Liver (tissue), 3 donors: ENCODE results near the gene CD164L2.

Experiments used
- HNF4G ChIP-seq: IDR thresholded peaks from 2 replicates; pipeline ENCODE4 v1.6.1; 2016; ENCODE audit warnings: antibody characterized with exemption
- YY1 ChIP-seq: IDR thresholded peaks from 2 replicates; pipeline ENCODE4 v1.6.1; 2016; ENCODE audit warnings: antibody characterized with exemption, mild to moderate bottlenecking
- TF ChIP-seq, protein P1 (sequence below): fragments of 150-350 bp; IDR thresholded peaks from 2 replicates; pipeline ENCODE4 v1.5.1; 2017; ENCODE audit warnings: improper control_type of control experiment, low read depth, low read length; ENCODE audit not compliant: missing input control
- TF ChIP-seq, protein P2 (sequence below): IDR thresholded peaks from 2 replicates; pipeline ENCODE4 v1.6.1; 2016; ENCODE audit warnings: antibody characterized with exemption
- donor health status: healthy.
- donor health status: healthy.

DNA sequence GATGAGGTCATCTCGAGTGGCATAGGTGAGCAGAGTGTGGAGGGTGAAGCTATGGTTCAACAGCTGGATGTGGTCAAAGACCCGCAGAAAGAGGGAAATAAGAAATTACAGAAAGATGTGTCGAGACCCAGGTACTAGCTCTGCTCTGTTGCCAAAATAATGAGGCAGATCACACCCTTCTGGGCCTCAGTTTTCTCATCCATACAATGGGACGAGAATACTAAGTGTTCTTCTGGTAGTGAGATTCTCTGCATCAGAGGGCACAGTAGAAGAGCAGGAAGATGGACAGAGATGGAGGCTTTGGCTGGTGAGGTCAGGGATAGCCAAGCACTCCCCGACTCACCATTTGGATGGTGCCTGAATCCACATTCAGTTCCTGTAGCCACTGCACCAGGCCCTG, 27.4 kb downstream of the CD164L2 start:
- TF ChIP-seq, protein P1, sequence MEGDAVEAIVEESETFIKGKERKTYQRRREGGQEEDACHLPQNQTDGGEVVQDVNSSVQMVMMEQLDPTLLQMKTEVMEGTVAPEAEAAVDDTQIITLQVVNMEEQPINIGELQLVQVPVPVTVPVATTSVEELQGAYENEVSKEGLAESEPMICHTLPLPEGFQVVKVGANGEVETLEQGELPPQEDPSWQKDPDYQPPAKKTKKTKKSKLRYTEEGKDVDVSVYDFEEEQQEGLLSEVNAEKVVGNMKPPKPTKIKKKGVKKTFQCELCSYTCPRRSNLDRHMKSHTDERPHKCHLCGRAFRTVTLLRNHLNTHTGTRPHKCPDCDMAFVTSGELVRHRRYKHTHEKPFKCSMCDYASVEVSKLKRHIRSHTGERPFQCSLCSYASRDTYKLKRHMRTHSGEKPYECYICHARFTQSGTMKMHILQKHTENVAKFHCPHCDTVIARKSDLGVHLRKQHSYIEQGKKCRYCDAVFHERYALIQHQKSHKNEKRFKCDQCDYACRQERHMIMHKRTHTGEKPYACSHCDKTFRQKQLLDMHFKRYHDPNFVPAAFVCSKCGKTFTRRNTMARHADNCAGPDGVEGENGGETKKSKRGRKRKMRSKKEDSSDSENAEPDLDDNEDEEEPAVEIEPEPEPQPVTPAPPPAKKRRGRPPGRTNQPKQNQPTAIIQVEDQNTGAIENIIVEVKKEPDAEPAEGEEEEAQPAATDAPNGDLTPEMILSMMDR: no peak
- TF ChIP-seq YY1 (no peak), HNF4G (no peak)
- TF ChIP-seq, protein P2, sequence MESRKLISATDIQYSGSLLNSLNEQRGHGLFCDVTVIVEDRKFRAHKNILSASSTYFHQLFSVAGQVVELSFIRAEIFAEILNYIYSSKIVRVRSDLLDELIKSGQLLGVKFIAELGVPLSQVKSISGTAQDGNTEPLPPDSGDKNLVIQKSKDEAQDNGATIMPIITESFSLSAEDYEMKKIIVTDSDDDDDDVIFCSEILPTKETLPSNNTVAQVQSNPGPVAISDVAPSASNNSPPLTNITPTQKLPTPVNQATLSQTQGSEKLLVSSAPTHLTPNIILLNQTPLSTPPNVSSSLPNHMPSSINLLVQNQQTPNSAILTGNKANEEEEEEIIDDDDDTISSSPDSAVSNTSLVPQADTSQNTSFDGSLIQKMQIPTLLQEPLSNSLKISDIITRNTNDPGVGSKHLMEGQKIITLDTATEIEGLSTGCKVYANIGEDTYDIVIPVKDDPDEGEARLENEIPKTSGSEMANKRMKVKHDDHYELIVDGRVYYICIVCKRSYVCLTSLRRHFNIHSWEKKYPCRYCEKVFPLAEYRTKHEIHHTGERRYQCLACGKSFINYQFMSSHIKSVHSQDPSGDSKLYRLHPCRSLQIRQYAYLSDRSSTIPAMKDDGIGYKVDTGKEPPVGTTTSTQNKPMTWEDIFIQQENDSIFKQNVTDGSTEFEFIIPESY: no peak
